Endometrium (tissue), 2 donors: Measurements from ENCODE around the gene USP32.
"Not testable (repeated sequence)": the region's sequence is repeated elsewhere in the genome, so short reads cannot be mapped to it uniquely, and the experiment has no call there.

Source experiments
- FAIRE-seq: peaks from 2 replicates; lab custom pipeline; 2012; peaks lifted over from hg19 to GRCh38; lab: Jason Lieb, UNC
- donor health status: control.
- donor health status: control.

Gene USP32

GRCh38 chr17:60403523-60403810, 11.5 kb upstream of the USP32 start:
- no peak for FAIRE-seq

GRCh38 chr17:60401819-60402218, 9.9 kb upstream of the USP32 start:
- no peak for FAIRE-seq

- no peak for FAIRE-seq
Observed at GRCh38 chr17:60398227-60398959, 6.5 kb upstream of the USP32 start.

- FAIRE-seq = no peak
Observed at GRCh38 chr17:60396412-60396811, 4.5 kb upstream of the USP32 start.

GRCh38 chr17:60395508-60396065, 3.7 kb upstream of the USP32 start:
- no peak for FAIRE-seq

GRCh38 chr17:60393840-60394723, 2.1 kb upstream of the USP32 start:
- no peak for FAIRE-seq

- FAIRE-seq = no peak
Observed at GRCh38 chr17:60392845-60393702, 1.1 kb upstream of the USP32 start.

- no peak for FAIRE-seq
Observed at GRCh38 chr17:60391471-60392041, 377 bp downstream of the USP32 start.

- FAIRE-seq = no peak
Observed at GRCh38 chr17:60390925-60391470, 935 bp downstream of the USP32 start.

GRCh38 chr17:60390186-60390585, 1.7 kb downstream of the USP32 start:
- FAIRE-seq = no peak

- FAIRE-seq = no peak
Observed at GRCh38 chr17:60388742-60389141, 3.2 kb downstream of the USP32 start.

GRCh38 chr17:60387666-60388065, 4.3 kb downstream of the USP32 start:
- no peak for FAIRE-seq

- FAIRE-seq = no peak
Observed at GRCh38 chr17:60386147-60387058, 5.5 kb downstream of the USP32 start.

- not testable (repeated sequence) for FAIRE-seq
Observed at GRCh38 chr17:60384921-60385320, 7.0 kb downstream of the USP32 start.

GRCh38 chr17:60383379-60383778, 8.6 kb downstream of the USP32 start:
- FAIRE-seq = no peak

- no peak for FAIRE-seq
Observed at GRCh38 chr17:60381958-60382357, 10.0 kb downstream of the USP32 start.

GRCh38 chr17:60379461-60379860, 12.5 kb downstream of the USP32 start:
- not testable (repeated sequence) for FAIRE-seq

GRCh38 chr17:60378187-60378586, 13.7 kb downstream of the USP32 start:
- FAIRE-seq = not testable (repeated sequence)

GRCh38 chr17:60372790-60373483, 19.0 kb downstream of the USP32 start:
- no peak for FAIRE-seq
